MCF 10A (cell line): ENCODE results near the gene MAMSTR. TPM values are rescaled to one million over a fixed set of nuclear protein-coding genes. Genes with fewer than 3 reads are reported as not detected.
A peak's percentile ranks its signal among the peaks of the same experiment; 100 is the strongest.

Source experiments
- BruUV-seq: library from RNA; stranded (reverse); fragments of 400-500 nt; replicated peaks from 2 replicates; lab custom pipeline; 2021; lab: Mats Ljungman, UMichigan
- CTCF ChIA-PET: fragments of 300-600 bp; sonication (Branson Sonifier 250); formaldehyde crosslinking; extraction: SDS; loops from one replicate; lab custom pipeline; 2021; ENCODE audit warnings: antibody characterized with exemption, inconsistent platforms; lab: Yijun Ruan, JAX
- POLR2A ChIA-PET: fragments of 300-600, 350-650 bp; sonication (Branson Sonifier 250); formaldehyde crosslinking; extraction: SDS; loops from one replicate; lab custom pipeline; 2020; ENCODE audit warnings: antibody characterized with exemption, inconsistent platforms; lab: Yijun Ruan, JAX
- DNase-seq: peaks from one replicate; pipeline ENCODE4 v3.0.0-alpha.2; 2018; ENCODE audit not compliant: unreplicated experiment
- H3K27ac Mint-ChIP-seq: one replicate; pipeline ENCODE4 v1.8.0; 2022; ENCODE audit warnings: mild to moderate bottlenecking, low read depth, mixed read lengths; ENCODE audit not compliant: unreplicated experiment
- H3K27me3 Mint-ChIP-seq: one replicate; pipeline ENCODE4 v1.8.0; 2022; ENCODE audit warnings: mixed read lengths; ENCODE audit not compliant: insufficient read depth, unreplicated experiment
- H3K36me3 Mint-ChIP-seq: one replicate; pipeline ENCODE4 v1.8.0; 2022; ENCODE audit warnings: mild to moderate bottlenecking, moderate library complexity, mixed read lengths; ENCODE audit not compliant: insufficient read depth, unreplicated experiment
- H3K4me1 Mint-ChIP-seq: one replicate; pipeline ENCODE4 v1.8.0; 2022; ENCODE audit warnings: mixed read lengths; ENCODE audit not compliant: insufficient read depth, unreplicated experiment
- H3K4me3 Mint-ChIP-seq: one replicate; pipeline ENCODE4 v1.8.0; 2022; ENCODE audit warnings: mild to moderate bottlenecking, moderate library complexity, mixed read lengths; ENCODE audit not compliant: unreplicated experiment
- H3K9me3 Mint-ChIP-seq: one replicate; pipeline ENCODE4 v1.8.0; 2022; ENCODE audit warnings: mixed read lengths; ENCODE audit not compliant: unreplicated experiment
- CTCF ChIP-seq: fragments of 200-600 bp; IDR thresholded peaks from one replicate; pipeline ENCODE4 v1.8.0; 2022; ENCODE audit warnings: antibody characterized with exemption, mild to moderate bottlenecking; ENCODE audit not compliant: unreplicated experiment
- intact Hi-C: fragments of 100-400 bp; cut with micrococcal nuclease; formaldehyde crosslinking; loops from 2 replicates; pipeline ENCODE4 v1.14.1; 2022
- total RNA-seq: library from RNA; stranded (reverse); gene quantifications from 2 replicates; pipeline ENCODE4 v1.2.3, GENCODE V29; 2022

The MAMSTR gene
- total RNA-seq, 1 experiment from 2014 or later = 0.65 TPM

DNA sequence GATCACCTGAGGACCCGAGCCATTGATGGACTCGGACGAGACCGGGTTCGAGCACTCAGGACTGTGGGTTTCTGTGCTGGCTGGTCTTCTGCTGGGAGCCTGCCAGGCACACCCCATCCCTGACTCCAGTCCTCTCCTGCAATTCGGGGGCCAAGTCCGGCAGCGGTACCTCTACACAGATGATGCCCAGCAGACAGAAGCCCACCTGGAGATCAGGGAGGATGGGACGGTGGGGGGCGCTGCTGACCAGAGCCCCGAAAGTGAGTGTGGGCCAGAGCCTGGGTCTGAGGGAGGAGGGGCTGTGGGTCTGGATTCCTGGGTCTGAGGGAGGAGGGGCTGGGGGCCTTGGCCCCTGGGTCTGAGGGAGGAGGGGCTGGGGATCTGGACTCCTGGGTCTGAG, 36.7 kb upstream of the MAMSTR start:
- DNase-seq = no peak
- H3K27ac Mint-ChIP-seq = no peak overlapping the region

DNA sequence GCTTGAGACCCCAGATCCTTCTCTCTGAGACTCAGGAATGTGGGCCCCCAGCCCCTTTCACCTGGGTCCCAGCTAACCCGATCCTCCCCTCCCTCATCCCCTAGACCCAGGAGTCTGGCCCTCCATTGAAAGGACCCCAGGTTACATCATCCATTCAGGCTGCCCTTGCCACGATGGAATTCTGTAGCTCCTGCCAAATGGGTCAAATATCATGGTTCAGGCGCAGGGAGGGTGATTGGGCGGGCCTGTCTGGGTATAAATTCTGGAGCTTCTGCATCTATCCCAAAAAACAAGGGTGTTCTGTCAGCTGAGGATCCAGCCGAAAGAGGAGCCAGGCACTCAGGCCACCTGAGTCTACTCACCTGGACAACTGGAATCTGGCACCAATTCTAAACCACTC, 36.3 kb upstream of the MAMSTR start:
- peaks cover 29% of the 10 kb centered on the region for H3K4me1 Mint-ChIP-seq
- ChIA-PET POLR2A (no interaction called here), CTCF (no interaction called here)
- H3K4me3 Mint-ChIP-seq = no peak overlapping the region
- no TSS peak for BruUV-seq
- H3K27me3 Mint-ChIP-seq = peaks cover 4% of the 10 kb centered on the region
- H3K36me3 Mint-ChIP-seq = peaks cover 9% of the 10 kb centered on the region
- no peak for TF ChIP-seq CTCF
- H3K9me3 Mint-ChIP-seq = no peaks in the 10 kb centered on the region
- no peak for DNase-seq
- no peak overlapping the region for H3K27ac Mint-ChIP-seq
- intact Hi-C loops = no loop called here

More for the DNA sequence above, 36.7 kb upstream of the MAMSTR start:
- TF ChIP-seq CTCF = no peak
- no TSS peak for BruUV-seq
- H3K27me3 Mint-ChIP-seq = peaks cover 8% of the 10 kb centered on the region
- no peaks in the 10 kb centered on the region for H3K9me3 Mint-ChIP-seq
- H3K4me1 Mint-ChIP-seq = peaks cover 26% of the 10 kb centered on the region
- ChIA-PET POLR2A (no interaction called here), CTCF (no interaction called here)
- H3K4me3 Mint-ChIP-seq = no peak overlapping the region
- intact Hi-C loops = no loop called here
- peaks cover 10% of the 10 kb centered on the region for H3K36me3 Mint-ChIP-seq

DNA sequence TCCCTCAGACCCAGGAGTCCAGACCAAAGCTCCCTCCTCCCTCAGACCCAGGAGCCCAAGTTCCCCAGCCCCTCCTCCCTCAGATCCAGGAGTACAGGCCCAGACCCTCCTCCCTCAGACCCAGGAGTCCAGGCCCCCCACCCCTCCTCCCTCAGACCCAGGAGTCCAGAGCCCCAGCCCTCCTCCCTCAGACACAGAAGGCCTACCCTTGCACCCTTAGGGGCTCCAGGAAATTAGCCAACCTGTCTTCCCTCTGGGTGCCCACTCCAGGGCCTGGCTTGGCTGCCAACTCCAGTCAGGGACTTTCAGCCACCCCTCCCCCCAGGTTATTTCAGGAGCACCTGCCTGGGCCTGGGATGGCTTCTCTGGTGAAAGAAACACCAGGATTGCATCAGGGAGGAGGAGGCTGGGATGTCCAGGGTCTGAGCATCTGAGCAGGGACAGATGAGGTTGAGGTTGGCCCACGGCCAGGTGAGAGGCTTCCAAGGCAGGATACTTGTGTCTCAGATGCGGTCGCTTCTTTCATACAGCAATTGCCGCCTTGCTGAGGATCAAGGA, 35.6 kb upstream of the MAMSTR start, which contains the start of gene FGF21:
TSS of gene FGF21 (plus strand) at position 441 of the 558 bp plus-strand sequence. CDS start 713 bp downstream, outside the sequence.
- H3K36me3 Mint-ChIP-seq = peaks cover 4% of the 10 kb centered on the region
- H3K27ac Mint-ChIP-seq = peak within 1 kb of the TSS; percentile 71
- peak; percentile 74 for DNase-seq
- no peak for TF ChIP-seq CTCF
- BruUV-seq = no TSS peak
- H3K4me1 Mint-ChIP-seq = peaks cover 29% of the 10 kb centered on the region
- no peaks in the 10 kb centered on the region for H3K9me3 Mint-ChIP-seq
- ChIA-PET POLR2A (interaction anchor here (0.7 kb wide), 1 partner anchor 224 kb away, joined by 3 read pairs; no protein-coding TSS in a partner anchor), CTCF (no interaction called here)
- intact Hi-C loops = no loop called here
- H3K4me3 Mint-ChIP-seq = peak within 1 kb of the TSS; percentile 31
- H3K27me3 Mint-ChIP-seq = no peaks in the 10 kb centered on the region

- Mint-ChIP-seq H3K36me3 (peaks cover 12% of the 10 kb centered on the region), H3K4me1 (peaks cover 29% of the 10 kb centered on the region), H3K4me3 (peak within 1 kb of the TSS; percentile 77), H3K27me3 (no peaks in the 10 kb centered on the region), H3K9me3 (no peaks in the 10 kb centered on the region), H3K27ac (peak within 1 kb of the TSS; percentile 17)
- TF ChIP-seq CTCF = no peak
- intact Hi-C loops = no loop called here
- CTCF ChIA-PET = no interaction called here
- DNase-seq = peak; percentile 91
- BruUV-seq = no TSS peak
- POLR2A ChIA-PET = interaction anchor here (1.2 to 1.5 kb wide), 2 partner anchors 14 to 32 kb away, joined by 4 to 10 read pairs; no protein-coding TSS in a partner anchor
These were observed 33.2 kb upstream of the MAMSTR start, which contains the start of gene FUT1 for GRCh38 chr19:48752496-48753365. FUT1 (minus strand) TSS chr19:48752641; CDS start chr19:48751281, 1,360 bp downstream.
